DMS 273 treated with DMSO at 0.1 percent for 48 hours (cell line): ENCODE measurements around the gene ZNF524.
"Not testable (repeated sequence)": the region's sequence is repeated elsewhere in the genome, so short reads cannot be mapped to it uniquely, and the experiment has no call there.

Source experiments
- DNase-seq: peaks from one replicate; lab custom pipeline; 2025; lab: John Stamatoyannopoulos, UW

The ZNF524 gene

GRCh38 chr19:55581145-55581822, 18.8 kb upstream of the ZNF524 start:
- no peak for DNase-seq

GRCh38 chr19:55581823-55582223, 18.3 kb upstream of the ZNF524 start:
- no peak for DNase-seq

- not testable (repeated sequence) for DNase-seq
Measured at GRCh38 chr19:55582284-55582683, 17.8 kb upstream of the ZNF524 start.

GRCh38 chr19:55583897-55584296, 16.2 kb upstream of the ZNF524 start:
- not testable (repeated sequence) for DNase-seq

GRCh38 chr19:55584871-55585270, 15.2 kb upstream of the ZNF524 start:
- DNase-seq, result no peak

- DNase-seq, result peak; percentile 14
Measured at GRCh38 chr19:55585658-55586339, 14.3 kb upstream of the ZNF524 start.

GRCh38 chr19:55586976-55587668, 13.0 kb upstream of the ZNF524 start:
- DNase-seq, result peak; percentile 78

- DNase-seq, result no peak
Measured at GRCh38 chr19:55588738-55589137, 11.3 kb upstream of the ZNF524 start.

GRCh38 chr19:55590109-55590508, 10.0 kb upstream of the ZNF524 start:
- DNase-seq, result no peak

GRCh38 chr19:55590617-55591016, 9.5 kb upstream of the ZNF524 start:
- no peak for DNase-seq

- no peak for DNase-seq
Measured at GRCh38 chr19:55591555-55591954, 8.5 kb upstream of the ZNF524 start.

- no peak for DNase-seq
Measured at GRCh38 chr19:55592391-55593090, 7.5 kb upstream of the ZNF524 start.

- DNase-seq, result no peak
Measured at GRCh38 chr19:55593096-55593772, 6.9 kb upstream of the ZNF524 start.

- DNase-seq, result no peak
Measured at GRCh38 chr19:55594996-55595545, 5.0 kb upstream of the ZNF524 start.

- no peak for DNase-seq
Measured at GRCh38 chr19:55596304-55596703, 3.8 kb upstream of the ZNF524 start.

- no peak for DNase-seq
Measured at GRCh38 chr19:55597501-55597921, 2.6 kb upstream of the ZNF524 start.

GRCh38 chr19:55598034-55598433, 2.1 kb upstream of the ZNF524 start:
- no peak for DNase-seq

- peak; percentile 75 for DNase-seq
Measured at GRCh38 chr19:55598719-55599467, 1.2 kb upstream of the ZNF524 start.

GRCh38 chr19:55599468-55599841, 633 bp upstream of the ZNF524 start, which contains the start of gene FIZ1:
Gene FIZ1, minus strand, starts transcription at chr19:55599517. Its CDS starts 1,652 bp downstream, at chr19:55597865.
- peak; percentile 95 for DNase-seq

GRCh38 chr19:55600662-55601028, 557 bp downstream of the ZNF524 start:
- no peak for DNase-seq

GRCh38 chr19:55601084-55601483, 996 bp downstream of the ZNF524 start:
- DNase-seq, result no peak
